ENCODE data around the gene CIPC.

DNA sequence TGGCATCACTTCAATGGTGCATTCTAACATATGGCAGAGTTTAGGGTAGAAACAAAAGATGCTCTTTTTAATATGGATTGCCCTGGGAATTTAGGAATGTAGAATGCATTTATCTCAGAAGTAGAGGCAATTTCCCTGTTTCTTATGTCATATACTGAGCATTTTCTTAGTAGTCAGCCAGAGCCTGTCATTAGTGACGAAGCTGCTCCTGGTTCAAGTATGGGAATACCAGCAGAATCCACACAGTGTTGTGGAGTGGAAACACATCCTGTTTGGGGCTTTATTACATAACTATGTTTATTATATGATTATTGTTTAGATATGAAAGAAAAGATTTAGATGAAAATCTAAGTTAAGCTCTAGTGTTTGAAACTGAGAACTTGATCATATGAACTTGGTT lies 12.2 kb downstream of the CIPC start:
- TF ChIP-seq, protein P1, sequence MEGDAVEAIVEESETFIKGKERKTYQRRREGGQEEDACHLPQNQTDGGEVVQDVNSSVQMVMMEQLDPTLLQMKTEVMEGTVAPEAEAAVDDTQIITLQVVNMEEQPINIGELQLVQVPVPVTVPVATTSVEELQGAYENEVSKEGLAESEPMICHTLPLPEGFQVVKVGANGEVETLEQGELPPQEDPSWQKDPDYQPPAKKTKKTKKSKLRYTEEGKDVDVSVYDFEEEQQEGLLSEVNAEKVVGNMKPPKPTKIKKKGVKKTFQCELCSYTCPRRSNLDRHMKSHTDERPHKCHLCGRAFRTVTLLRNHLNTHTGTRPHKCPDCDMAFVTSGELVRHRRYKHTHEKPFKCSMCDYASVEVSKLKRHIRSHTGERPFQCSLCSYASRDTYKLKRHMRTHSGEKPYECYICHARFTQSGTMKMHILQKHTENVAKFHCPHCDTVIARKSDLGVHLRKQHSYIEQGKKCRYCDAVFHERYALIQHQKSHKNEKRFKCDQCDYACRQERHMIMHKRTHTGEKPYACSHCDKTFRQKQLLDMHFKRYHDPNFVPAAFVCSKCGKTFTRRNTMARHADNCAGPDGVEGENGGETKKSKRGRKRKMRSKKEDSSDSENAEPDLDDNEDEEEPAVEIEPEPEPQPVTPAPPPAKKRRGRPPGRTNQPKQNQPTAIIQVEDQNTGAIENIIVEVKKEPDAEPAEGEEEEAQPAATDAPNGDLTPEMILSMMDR (IDR thresholded peaks at IDR 0.05 in 2 of 3, conservative IDR thresholded peaks at IDR 0.05 in 1 of 3; ENCODE audit: borderline replicate concordance in 1 of 3, insufficient read depth in 1 of 3, low read depth in 2 of 3, low read length in 2 of 3) = no peak
- TF ChIP-seq SP1 (IDR thresholded peaks at IDR 0.05; ENCODE audit: low read depth) (no peak), EGR1 (IDR thresholded peaks at IDR 0.05; ENCODE audit: low read depth) (no peak), POLR2AphosphoS5 (IDR thresholded peaks at IDR 0.05; ENCODE audit: low read depth, low read length) (no peak), POLR2A (IDR thresholded peaks at IDR 0.05; ENCODE audit: borderline replicate concordance, extremely low read depth, insufficient read depth, insufficient read length) (no peak), EZH2 (IDR thresholded peaks at IDR 0.05) (no peak), RAD21 (IDR thresholded peaks at IDR 0.05; ENCODE audit: low read depth) (no peak), CBX3 (IDR thresholded peaks at IDR 0.05; ENCODE audit: low read depth) (no peak), EZH2phosphoT487 (IDR thresholded peaks at IDR 0.05; ENCODE audit: borderline replicate concordance) (no peak), JUND (IDR thresholded peaks at IDR 0.05) (no peak), ZNF274 (IDR thresholded peaks at IDR 0.05; ENCODE audit: low read depth, low read length) (no peak), YY1 (IDR thresholded peaks at IDR 0.05; ENCODE audit: extremely low read depth, insufficient replicate concordance, low read depth, low read length) (no peak)
- TF ChIP-seq, protein P2, sequence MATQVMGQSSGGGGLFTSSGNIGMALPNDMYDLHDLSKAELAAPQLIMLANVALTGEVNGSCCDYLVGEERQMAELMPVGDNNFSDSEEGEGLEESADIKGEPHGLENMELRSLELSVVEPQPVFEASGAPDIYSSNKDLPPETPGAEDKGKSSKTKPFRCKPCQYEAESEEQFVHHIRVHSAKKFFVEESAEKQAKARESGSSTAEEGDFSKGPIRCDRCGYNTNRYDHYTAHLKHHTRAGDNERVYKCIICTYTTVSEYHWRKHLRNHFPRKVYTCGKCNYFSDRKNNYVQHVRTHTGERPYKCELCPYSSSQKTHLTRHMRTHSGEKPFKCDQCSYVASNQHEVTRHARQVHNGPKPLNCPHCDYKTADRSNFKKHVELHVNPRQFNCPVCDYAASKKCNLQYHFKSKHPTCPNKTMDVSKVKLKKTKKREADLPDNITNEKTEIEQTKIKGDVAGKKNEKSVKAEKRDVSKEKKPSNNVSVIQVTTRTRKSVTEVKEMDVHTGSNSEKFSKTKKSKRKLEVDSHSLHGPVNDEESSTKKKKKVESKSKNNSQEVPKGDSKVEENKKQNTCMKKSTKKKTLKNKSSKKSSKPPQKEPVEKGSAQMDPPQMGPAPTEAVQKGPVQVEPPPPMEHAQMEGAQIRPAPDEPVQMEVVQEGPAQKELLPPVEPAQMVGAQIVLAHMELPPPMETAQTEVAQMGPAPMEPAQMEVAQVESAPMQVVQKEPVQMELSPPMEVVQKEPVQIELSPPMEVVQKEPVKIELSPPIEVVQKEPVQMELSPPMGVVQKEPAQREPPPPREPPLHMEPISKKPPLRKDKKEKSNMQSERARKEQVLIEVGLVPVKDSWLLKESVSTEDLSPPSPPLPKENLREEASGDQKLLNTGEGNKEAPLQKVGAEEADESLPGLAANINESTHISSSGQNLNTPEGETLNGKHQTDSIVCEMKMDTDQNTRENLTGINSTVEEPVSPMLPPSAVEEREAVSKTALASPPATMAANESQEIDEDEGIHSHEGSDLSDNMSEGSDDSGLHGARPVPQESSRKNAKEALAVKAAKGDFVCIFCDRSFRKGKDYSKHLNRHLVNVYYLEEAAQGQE (IDR thresholded peaks at IDR 0.05; ENCODE audit: low read depth) = no peak
